Endothelial cell of umbilical vein (primary cell): ENCODE measurements around the gene CEBPA. TPM values are rescaled to one million over a fixed set of nuclear protein-coding genes. Genes with fewer than 3 reads are reported as not detected.

ENCODE experiments used
- BruUV-seq: library from RNA; stranded (reverse); fragments of 400-500 nt; replicated peaks from 2 replicates; lab custom pipeline; 2021; lab: Mats Ljungman, UMichigan
- CTCF ChIA-PET: fragments of 300-600, 350-600 bp; sonication (Branson Sonifier 250); formaldehyde crosslinking; loops from one replicate; lab custom pipeline; 2021; ENCODE audit warnings: antibody characterized with exemption, inconsistent platforms; lab: Charles Lee
- POLR2A ChIA-PET: fragments of 300-600, 350-600 bp; sonication (Branson Sonifier 250); formaldehyde crosslinking; loops from one replicate; lab custom pipeline; 2021; ENCODE audit warnings: antibody characterized with exemption, inconsistent platforms; lab: Charles Lee
- DNase-seq: peaks from one replicate; pipeline ENCODE4 v3.0.0-alpha.2; 2011; ENCODE audit warnings: low read depth, low spot score
- FAIRE-seq: peaks from 2 replicates; lab custom pipeline; 2011; peaks lifted over from hg19 to GRCh38; lab: Jason Lieb, UNC
- H2AFZ ChIP-seq: 2 replicates; pipeline ENCODE4 v1.6.0; 2012; ENCODE audit warnings: low read depth, low read length, control low read depth, inconsistent platforms
- H3K27ac ChIP-seq: 2 replicates; pipeline ENCODE4 v1.5.1; 2011; ENCODE audit warnings: low read depth, mild to moderate bottlenecking, control low read depth, low read length, moderate library complexity; ENCODE audit not compliant: insufficient read depth
- H3K27me3 ChIP-seq, 2 experiments: 2 replicates each; pipeline versions ENCODE4 v1.6.0 to v1.6.1; 2011; ENCODE audit warnings: low read length in 2 of 2, mixed read lengths in 1 of 2; ENCODE audit not compliant: control insufficient read depth in 2 of 2, insufficient read depth in 2 of 2
- H3K36me3 ChIP-seq, 2 experiments: 2 replicates in 1 of 2; 3 replicates in 1 of 2; pipeline ENCODE4 v1.5.1; 2011; ENCODE audit warnings: low read length in 2 of 2, mild to moderate bottlenecking in 1 of 2, moderate library complexity in 1 of 2; ENCODE audit not compliant: control insufficient read depth in 2 of 2, insufficient read depth in 2 of 2; ENCODE audit errors: extremely low read depth in 1 of 2
- H3K4me1 ChIP-seq: 3 replicates; pipeline ENCODE4 v1.5.1; 2011; ENCODE audit warnings: mild to moderate bottlenecking, low read length; ENCODE audit not compliant: control insufficient read depth, insufficient read depth; ENCODE audit errors: extremely low read depth
- H3K4me2 ChIP-seq: 2 replicates; pipeline ENCODE4 v1.6.1; 2011; ENCODE audit warnings: low read length, control low read depth, mixed read lengths; ENCODE audit not compliant: insufficient read depth
- H3K4me3 ChIP-seq, 3 experiments: fragments of 200-600 bp in 1 of 3; sonication (generic), shearing (Covaris generic) in 1 of 3; replicated peaks in 1 of 3; 2 replicates each; pipeline ENCODE4 v1.5.1; 2011 to 2016; ENCODE audit warnings: control low read depth in 3 of 3, low read length in 3 of 3, mild to moderate bottlenecking in 2 of 3, inconsistent platforms in 1 of 3, low read depth in 1 of 3, moderate library complexity in 1 of 3; ENCODE audit not compliant: insufficient read depth in 1 of 3
- H3K79me2 ChIP-seq: 2 replicates; pipeline ENCODE4 v1.6.0; 2012; ENCODE audit warnings: low read length, inconsistent platforms; ENCODE audit not compliant: control insufficient read depth, insufficient read depth
- H3K9ac ChIP-seq: replicated peaks from 2 replicates; pipeline ENCODE3; 2011; ENCODE audit warnings: low read length, control low read depth; ENCODE audit not compliant: insufficient read depth; ENCODE audit errors: extremely low read depth
- H3K9me1 ChIP-seq: replicated peaks from 3 replicates; pipeline ENCODE4 v1.6.0; 2011; ENCODE audit warnings: mild to moderate bottlenecking, low read length; ENCODE audit not compliant: control insufficient read depth, insufficient read depth; ENCODE audit errors: extremely low read depth
- H3K9me3 ChIP-seq: replicated peaks from 2 replicates; pipeline ENCODE4 v1.5.1; 2012; ENCODE audit warnings: low read length, inconsistent platforms; ENCODE audit not compliant: control insufficient read depth, insufficient read depth
- H4K20me1 ChIP-seq: replicated peaks from 2 replicates; pipeline ENCODE3; 2011; ENCODE audit warnings: mild to moderate bottlenecking, low read length; ENCODE audit not compliant: control insufficient read depth, insufficient read depth; ENCODE audit errors: extremely low read depth
- CTCF ChIP-seq, 2 donors: IDR thresholded peaks; 1 replicate in 1 of 2; 2 replicates in 1 of 2; pipeline ENCODE4 v1.5.1; 2011; ENCODE audit warnings: low read length in 2 of 2, mild to moderate bottlenecking in 2 of 2, moderate library complexity in 2 of 2, control low read depth in 1 of 2, inconsistent platforms in 1 of 2, low read depth in 1 of 2; ENCODE audit not compliant: insufficient read depth in 1 of 2; ENCODE audit errors: extremely low read depth in 1 of 2
- EZH2 ChIP-seq: IDR thresholded peaks from 2 replicates; pipeline ENCODE4 v1.6.1; 2012; ENCODE audit warnings: borderline replicate concordance, low read depth, mild to moderate bottlenecking, moderate library complexity, low read length, inconsistent platforms; ENCODE audit not compliant: severe bottlenecking
- FOS ChIP-seq: IDR thresholded peaks from 2 replicates; pipeline ENCODE4 v1.6.1; 2011; ENCODE audit warnings: mild to moderate bottlenecking, low read length, moderate library complexity, borderline replicate concordance; ENCODE audit not compliant: insufficient read depth
- GATA2 ChIP-seq: IDR thresholded peaks from 2 replicates; pipeline ENCODE4 v1.7.0; 2011; ENCODE audit warnings: low read depth, mild to moderate bottlenecking, moderate library complexity, mixed read lengths, low read length; ENCODE audit not compliant: insufficient read length, insufficient read depth
- JUN ChIP-seq: IDR thresholded peaks from 2 replicates; pipeline ENCODE4 v1.6.1; 2011; ENCODE audit warnings: borderline replicate concordance, low read depth; ENCODE audit not compliant: insufficient read length, insufficient read depth
- MAX ChIP-seq: IDR thresholded peaks from 2 replicates; pipeline ENCODE4 v1.6.1; 2011; ENCODE audit not compliant: insufficient read depth, insufficient read length
- MYC ChIP-seq: IDR thresholded peaks from one replicate; pipeline ENCODE4 v1.6.1; 2011; ENCODE audit warnings: mild to moderate bottlenecking, low read depth, low read length
- POLR2A ChIP-seq: IDR thresholded peaks from 2 replicates; pipeline ENCODE4 v1.6.1; 2012; ENCODE audit warnings: low read depth, mild to moderate bottlenecking, control low read depth, low read length
- POLR2AphosphoS5 ChIP-seq: IDR thresholded peaks from 2 replicates; pipeline ENCODE4 v1.6.1; 2012; ENCODE audit warnings: low read depth, mild to moderate bottlenecking, control low read depth, low read length, moderate library complexity; ENCODE audit not compliant: insufficient read depth
- dilution Hi-C: fragments of 300-500 bp; cut with MboI; formaldehyde crosslinking; loops from one replicate; pipeline ENCODE4 v1.15.0; 2019; ENCODE audit warnings: low sequenced_read_pairs; ENCODE audit not compliant: extremely low pct_ligation_motif_present
- intact Hi-C: fragments of 100-400 bp; cut with micrococcal nuclease; formaldehyde crosslinking; loops from one replicate; pipeline ENCODE4 v1.10.0; 2022
- polyA plus RNA-seq, 4 experiments: library from polyadenylated mRNA; depleted of rRNA in 3 of 4; stranded (reverse) in 3 of 4; unstranded in 1 of 4; fragments of >200 nt; gene quantifications; 2 replicates each; pipeline versions ENCODE4 v1.2.1 to v1.2.3, GENCODE V29; 2011 to 2012; ENCODE audit warnings: missing spikeins in 1 of 4
- total RNA-seq: library from RNA; stranded (reverse); gene quantifications from 2 replicates; pipeline ENCODE4 v1.2.3, GENCODE V29; 2021

The CEBPA gene
- total and polyA plus RNA-seq, 2 donors (not counting 3 experiments of a cell fraction or from before 2014, with no cell fraction given) = 0.06 TPM; not detected in 1

- no peak for FAIRE-seq
- Histone ChIP-seq H3K27ac (no peak overlapping the region), H3K4me3 (no peak overlapping the region), H3K4me1 (peaks cover 9% of the 10 kb centered on the region), H3K27me3 (peaks cover 16 to 27% of the 10 kb centered on the region in 2 experiments), H3K9me1 (no peaks in the 10 kb centered on the region), H3K9me3 (no peaks in the 10 kb centered on the region), H4K20me1 (no peaks in the 10 kb centered on the region), H3K9ac (no peak overlapping the region), H3K4me2 (no peak overlapping the region), H2AFZ (no peak overlapping the region), H3K79me2 (no peaks in the 10 kb centered on the region), H3K36me3 (no peaks in the 10 kb centered on the region)
- BruUV-seq = no TSS peak
- intact Hi-C loops (no loop called here), dilution Hi-C loops (no loop called here)
- no peak for TF ChIP-seq FOS
- no peak for TF ChIP-seq MYC
- TF ChIP-seq POLR2AphosphoS5 = no peak
- ChIA-PET POLR2A (no interaction called here), CTCF (interaction anchor here (1.1 kb wide), 1 partner anchor 109 kb away, joined by 3 read pairs; no protein-coding TSS in a partner anchor)
- DNase-seq = no peak
These were observed 4.0 kb downstream of the CEBPA start for GRCh38 chr19:33298146-33298911.

GRCh38 chr19:33297401-33298145, 4.8 kb downstream of the CEBPA start:
- ChIA-PET CTCF (interaction anchor here (1.1 kb wide), 1 partner anchor 109 kb away, joined by 3 read pairs; no protein-coding TSS in a partner anchor), POLR2A (no interaction called here)
- DNase-seq (no peak), FAIRE-seq (no peak)
- no TSS peak for BruUV-seq
- H3K4me1 ChIP-seq = peaks cover 4% of the 10 kb centered on the region
- no peak overlapping the region for H3K4me3 ChIP-seq
- H4K20me1 ChIP-seq = no peaks in the 10 kb centered on the region
- no peaks in the 10 kb centered on the region for H3K36me3 ChIP-seq
- no peak overlapping the region for H3K27ac ChIP-seq
- peaks cover 16 to 24% of the 10 kb centered on the region in 2 experiments for H3K27me3 ChIP-seq
- no peaks in the 10 kb centered on the region for H3K79me2 ChIP-seq
- intact Hi-C loops (no loop called here), dilution Hi-C loops (no loop called here)
- H3K9ac ChIP-seq = no peak overlapping the region
- H3K4me2 ChIP-seq = no peak overlapping the region
- TF ChIP-seq CTCF (IDR thresholded peaks at IDR 0.05; ENCODE audit: extremely low read depth in 1 of 2, insufficient read depth in 1 of 2, low read depth in 1 of 2, low read length in 2 of 2) (no peak), POLR2AphosphoS5 (no peak), GATA2 (no peak), MYC (no peak), MAX (no peak), JUN (no peak), POLR2A (no peak), FOS (no peak), EZH2 (no peak)
- no peak overlapping the region for H2AFZ ChIP-seq
- H3K9me3 ChIP-seq = no peaks in the 10 kb centered on the region
- no peaks in the 10 kb centered on the region for H3K9me1 ChIP-seq
